HG03457 (cell line): Measurements from ENCODE around the gene KANSL3.

Experiments
- ATAC-seq: cut with Tn5 transposase; IDR thresholded peaks from one replicate; pipeline ENCODE4 v1.9.1; 2021; ENCODE audit warnings: moderate number of reproducible peaks; ENCODE audit not compliant: unreplicated experiment

The KANSL3 gene

DNA sequence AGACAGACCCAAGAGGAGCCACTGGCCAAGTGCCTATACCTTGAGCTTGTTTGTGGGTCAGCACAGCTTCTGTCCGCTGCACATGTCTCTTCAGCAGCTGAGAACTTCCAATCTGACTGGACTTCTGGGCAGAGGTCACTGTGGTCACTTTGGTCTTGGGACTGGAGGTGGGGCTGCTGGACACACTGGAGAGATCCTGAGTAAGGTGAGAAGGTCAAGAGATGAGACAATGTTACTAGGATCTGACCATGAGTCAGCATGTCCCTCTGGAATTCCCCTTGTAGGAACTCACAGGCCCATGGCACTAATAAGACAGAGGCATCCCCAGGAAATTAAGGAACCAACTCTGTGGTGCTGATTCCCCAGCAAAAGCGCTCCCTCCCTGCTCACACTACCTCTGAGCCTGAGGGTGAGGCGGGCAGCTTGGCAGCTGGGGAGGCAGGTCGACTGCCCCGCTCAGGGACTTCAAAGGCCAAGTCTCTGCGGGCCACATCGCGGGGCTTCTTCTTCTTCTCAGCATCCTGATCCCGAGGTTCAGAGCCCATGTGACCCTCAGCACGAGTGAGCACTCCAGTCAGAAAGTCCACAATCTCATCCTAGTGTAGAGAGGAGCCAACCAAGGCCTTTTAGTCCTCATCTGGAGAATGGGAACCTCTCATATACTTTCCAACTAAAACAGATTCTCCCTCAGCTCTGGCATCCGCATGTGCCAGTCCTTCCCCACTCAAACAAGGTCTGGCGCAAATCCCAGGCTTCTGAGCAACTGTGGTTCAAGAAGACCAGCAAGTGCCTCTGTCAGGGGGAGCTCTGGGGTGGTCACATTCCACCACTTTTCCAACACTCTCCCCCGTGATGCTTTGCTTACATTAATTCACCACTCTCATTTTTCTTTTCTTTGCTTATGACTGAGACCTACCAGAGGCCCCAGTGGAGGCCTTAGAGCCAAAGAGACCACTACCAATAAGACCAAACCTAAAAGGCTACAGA lies 29.4 kb downstream of the KANSL3 start:
- no peak for ATAC-seq

DNA sequence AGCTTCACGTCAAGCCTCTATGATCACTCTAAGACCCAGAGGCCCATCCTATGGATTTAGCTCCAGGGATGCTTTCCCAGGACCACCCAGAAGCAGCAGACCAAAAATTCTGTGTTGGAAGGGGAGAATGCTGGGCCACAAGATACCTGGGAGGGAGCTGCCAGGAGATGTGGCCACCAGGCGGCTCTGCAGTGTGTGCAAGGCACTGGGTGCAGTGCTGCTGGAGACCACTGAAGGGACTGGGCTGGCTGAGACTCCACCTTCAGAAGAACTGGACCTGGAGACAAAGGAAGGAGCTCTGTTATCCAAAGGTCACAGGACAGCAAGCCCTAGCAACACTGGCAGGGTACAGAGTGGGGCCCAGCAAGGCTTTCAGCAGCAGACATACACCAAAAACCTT lies 34.0 kb downstream of the KANSL3 start:
- ATAC-seq, result no peak

DNA sequence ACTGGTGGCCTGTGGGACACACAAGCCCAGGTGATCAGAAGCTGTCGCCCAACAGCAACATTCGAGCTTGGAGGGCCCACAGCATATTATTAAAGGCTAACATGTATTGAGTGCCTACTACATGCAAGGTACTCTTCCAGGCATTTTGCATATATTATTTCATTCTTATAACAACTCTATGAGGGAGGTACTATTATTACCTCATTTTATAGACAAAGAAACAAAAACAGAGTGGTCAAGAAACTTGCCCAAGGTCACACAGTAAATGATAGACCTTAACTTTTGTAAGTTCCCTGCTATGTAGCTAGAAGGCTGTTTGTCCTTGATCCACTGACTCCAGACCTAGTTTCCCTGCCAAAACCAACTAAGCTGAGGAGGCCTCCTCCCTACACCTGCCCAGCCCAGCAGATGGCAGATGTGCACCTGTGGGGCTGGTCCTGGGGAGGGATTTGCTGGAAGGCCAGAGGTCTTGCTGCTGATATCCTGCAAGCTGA lies 35.7 kb downstream of the KANSL3 start:
- ATAC-seq, result no peak

DNA sequence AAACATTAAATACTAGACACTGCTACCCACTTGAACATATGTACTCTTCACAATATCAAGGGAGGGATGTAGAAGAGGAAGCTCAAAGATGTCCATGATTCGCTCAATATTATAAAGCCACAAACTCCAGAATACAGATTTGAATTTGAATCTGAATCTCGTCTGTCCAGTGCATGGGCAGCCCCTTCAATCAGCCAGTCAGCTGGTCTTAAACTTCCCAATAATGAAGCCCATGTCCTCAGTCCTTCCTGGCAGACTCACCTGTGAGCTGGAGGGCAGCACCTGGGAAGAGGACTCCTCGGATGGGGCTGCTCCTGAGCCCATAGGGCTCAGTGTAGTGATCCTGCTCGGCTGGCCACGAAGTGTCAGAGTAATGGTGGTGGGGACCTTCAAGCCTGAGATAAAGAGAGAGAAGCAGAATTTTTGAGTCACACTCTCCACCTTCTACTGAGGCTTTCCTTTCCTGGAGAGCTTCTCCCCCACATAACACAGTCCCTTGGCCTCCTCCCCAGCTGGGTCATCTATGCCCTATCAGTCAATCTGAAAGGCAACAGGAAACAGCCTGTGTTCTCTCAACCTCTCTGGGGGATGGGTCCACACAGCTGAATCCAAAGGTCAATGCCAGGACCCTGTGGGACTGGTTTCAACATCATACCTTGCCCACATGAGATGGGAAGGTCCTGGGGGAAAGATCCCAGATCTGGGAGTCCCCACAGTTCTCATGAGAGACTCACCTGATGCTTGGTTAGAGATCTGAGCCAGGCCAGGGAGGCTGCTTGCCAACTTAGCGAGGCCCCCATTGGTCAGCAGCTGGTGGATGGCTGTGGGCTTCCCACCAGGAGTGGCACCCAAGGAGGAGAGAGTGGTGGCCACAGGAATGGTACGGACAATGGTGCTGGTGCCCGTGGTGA lies 36.5 kb downstream of the KANSL3 start:
- ATAC-seq, result no peak

DNA sequence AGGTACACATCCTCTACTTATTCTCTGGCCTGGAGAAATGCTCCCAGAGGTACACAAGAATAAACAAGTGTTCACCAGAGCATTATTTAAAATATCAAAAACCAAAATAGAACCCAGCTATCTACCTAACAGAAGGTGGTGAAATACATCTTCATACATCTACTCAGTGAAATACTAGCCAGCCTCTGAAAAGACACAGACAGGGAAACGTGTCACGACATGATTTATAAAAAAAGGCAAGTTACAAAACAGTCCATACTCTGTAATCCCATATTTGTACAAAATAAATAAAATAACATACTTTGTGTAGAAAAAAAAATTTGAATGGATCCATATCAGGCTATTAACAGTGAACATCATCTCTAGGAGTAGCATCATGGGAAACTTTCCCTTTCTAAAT lies 38.2 kb downstream of the KANSL3 start:
- no peak for ATAC-seq

DNA sequence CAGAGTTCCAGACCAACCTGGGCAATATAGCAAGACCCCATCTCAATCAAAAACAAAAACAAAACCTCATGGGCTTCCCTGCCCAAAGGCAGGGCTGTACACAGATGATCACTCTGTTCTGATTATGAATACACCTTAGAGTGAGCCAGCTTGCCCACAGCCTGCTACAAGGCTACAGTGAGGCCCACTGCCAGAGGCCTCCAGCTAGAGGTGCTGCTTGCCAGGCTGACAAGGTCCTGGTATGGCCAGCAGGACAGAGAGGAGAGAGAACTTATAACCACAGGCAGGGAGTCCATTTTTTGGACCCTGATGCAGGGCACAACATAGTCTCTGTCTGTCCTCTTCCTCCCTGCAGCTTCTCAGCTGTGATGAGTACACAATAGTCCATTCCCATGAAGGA lies 41.5 kb downstream of the KANSL3 start:
- ATAC-seq, result no peak

DNA sequence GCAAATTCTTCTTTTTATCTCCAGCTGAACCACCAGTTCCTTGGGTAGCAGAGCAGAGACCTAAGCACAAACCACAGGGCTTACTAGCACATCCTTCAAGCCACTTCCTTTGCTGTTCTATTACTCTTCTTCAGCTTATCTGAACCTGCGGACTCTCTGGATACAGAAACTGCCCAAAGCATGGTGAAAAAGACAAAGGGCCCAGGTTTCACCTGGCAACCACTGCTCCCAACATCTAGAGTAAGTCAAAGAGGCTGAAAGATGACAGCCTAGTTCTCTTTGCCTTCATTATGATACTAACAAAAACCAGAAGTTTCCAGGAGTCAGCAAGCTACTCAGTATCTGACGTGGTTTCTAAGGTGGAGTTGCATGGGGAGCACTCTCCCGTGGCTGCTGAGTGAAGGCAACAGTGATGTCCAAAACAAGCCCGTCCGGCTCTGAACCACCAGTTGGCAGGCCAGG lies 43.4 kb downstream of the KANSL3 start:
- ATAC-seq, result no peak

DNA sequence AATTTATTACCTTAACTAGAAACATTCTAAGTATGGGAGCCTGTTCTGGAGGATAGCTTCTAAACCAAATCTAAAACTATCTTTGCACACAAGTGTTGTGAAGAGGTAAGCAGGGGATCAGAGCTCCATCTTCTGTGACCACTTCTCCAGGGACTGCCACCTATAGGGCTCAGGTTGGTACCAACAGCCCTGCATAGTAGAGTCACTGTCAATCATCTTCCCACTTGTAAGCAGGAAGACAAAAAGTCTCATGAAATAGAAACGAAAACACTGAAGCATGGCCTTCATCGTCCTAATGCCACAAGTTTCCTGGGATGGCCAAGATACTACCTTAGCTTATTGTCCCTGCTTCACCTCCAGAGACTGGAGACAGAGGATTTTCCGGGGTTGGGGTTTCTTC lies 43.8 kb downstream of the KANSL3 start:
- ATAC-seq, result no peak

DNA sequence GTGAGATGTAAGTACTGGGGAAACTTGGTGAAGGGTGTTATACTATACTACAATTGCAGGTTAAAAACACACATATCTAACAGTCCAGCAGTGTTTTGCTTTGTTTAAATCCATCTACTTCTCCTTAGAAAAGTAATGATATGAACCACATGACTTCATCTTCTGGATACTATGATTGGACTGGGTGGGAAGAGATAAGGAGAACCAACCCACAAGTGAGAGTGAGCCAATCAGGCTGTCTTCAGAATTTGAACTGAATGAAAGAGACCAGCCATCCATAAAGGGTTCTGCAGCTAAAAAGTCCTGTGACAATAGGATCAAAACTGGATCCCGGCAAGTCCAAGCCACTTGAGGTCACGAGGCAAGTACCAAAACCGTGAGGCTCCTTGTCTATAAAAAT lies 46.6 kb downstream of the KANSL3 start:
- ATAC-seq, result no peak

DNA sequence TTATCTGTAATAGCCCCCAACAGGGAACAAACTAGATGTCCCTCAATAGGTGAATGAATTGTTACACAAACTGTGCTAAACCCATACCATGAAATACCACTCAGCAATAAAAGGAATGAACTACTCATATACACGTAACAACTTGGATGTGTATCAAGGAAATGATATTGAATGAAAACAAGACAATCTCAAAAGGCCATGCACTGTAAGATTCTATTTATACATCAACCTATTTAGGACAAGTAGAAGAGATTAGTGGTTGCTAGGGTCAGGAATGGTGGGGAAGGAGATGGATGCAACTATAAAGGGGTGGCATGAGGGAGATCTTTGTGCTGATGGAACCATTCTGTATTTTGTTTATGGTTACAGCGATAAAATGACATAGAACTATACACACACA lies 47.1 kb downstream of the KANSL3 start:
- ATAC-seq, result no peak

DNA sequence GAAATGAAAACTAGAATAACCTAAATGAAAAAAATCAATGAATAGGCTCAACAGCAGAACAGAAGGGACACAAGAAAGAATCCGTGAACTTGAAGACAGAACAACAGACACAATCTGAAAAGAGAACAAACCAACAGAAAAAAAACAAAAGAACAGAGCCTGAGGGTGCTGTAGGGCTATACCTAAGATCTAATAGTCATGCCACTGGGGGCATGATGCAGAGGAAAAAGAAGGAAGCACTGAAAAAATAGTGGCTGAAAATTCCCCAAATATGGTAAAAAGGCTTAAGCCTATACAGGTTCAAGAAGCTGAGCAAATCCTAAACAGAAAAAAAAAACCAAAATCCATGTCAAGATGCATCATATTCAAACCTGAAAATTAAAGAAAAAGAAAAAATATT lies 50.3 kb downstream of the KANSL3 start:
- no peak for ATAC-seq

DNA sequence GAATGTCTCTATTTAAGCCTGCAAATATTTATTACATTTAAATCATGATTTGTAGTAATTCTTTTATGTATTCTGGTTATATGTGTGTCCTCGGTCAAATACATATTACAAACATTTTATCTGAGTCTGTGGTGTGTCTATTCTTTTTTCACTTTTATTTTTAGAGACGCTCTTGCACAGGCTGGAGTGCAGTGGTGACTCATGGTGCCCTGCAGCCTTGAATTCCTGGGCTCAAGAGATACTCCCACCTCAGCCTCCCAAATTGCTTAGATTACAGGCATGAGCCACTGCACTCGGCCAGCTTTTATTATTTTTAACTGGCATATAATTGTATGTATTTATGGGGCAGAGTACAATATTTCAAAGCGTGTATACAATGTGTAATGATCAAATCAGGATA lies 54.1 kb downstream of the KANSL3 start:
- ATAC-seq, result no peak

DNA sequence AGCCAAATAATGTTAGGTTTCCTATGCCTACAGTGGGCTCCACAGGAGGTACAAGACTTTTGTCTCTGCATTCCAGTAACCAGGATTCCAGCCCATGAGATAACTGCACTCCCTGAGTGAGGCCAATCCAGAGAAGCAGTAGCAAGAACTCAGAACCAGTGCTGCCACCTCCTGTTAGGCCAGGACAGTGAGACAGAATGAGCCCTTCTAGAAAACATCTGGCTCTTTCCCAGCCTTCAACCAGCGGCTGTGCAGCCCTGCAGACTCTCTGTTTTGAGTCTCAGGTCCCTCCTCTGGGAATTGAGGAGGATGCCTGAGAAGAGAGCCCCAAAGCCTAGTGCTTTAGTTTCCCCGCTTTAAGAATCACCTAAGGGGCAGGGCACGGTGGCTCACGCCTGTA lies 57.3 kb downstream of the KANSL3 start:
- ATAC-seq, result no peak

DNA sequence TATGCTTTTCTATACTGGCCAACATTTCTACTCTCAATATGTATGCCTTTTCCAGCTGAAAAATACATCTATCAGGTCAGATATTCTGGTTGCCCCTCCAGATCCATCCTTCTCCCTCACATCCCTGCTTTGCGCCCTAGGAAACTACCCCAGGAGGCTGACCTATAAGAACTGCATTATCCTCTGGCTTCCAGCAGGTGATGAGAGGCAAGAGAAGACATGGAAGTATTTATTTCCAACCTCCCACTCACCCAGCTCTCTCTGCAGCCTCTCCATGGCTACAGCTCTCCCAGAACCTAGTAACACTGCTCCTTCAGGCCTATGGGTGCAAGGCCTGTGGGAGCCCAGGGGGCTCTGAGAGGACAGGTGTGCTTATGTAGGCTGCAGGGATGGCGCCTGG lies 58.7 kb downstream of the KANSL3 start:
- no peak for ATAC-seq

DNA sequence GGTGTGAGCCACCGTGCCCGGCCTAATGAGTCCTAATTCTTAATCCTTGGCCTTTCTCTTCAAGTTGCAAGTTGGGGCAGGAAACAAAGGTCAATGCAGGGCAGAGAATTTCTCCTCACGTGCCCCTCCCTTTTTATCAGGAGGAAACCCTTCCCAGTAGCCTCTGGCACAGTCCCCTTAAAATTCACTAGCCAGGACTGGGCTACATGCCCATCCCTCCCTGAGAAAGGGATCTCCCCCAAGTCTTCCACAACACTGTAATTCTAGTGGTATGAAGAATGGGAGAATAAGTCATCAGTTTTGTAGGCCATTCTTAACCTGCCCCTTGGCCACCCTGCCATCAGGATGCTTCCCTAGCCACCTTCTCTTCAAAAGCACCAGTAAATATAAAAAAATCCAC lies 59.4 kb downstream of the KANSL3 start:
- ATAC-seq, result no peak

DNA sequence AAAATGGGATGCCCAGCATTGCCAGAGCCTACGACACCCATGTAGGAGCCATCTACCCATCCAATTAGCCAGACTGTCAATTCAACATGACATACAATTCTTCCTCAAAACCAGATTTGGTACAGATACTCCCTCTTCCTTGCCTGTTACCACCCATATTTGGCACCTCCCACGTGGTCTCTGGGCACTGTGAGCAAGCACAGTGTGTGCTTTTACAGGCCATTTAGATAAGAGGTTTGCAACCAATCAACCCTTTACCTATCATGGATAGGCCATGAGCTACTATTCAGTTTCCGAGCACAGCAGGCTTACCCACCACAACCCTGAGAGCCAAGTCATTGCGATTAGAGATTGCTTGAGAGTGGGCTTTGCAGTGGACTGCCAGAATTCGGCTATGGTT lies 60.6 kb downstream of the KANSL3 start:
- no peak for ATAC-seq

DNA sequence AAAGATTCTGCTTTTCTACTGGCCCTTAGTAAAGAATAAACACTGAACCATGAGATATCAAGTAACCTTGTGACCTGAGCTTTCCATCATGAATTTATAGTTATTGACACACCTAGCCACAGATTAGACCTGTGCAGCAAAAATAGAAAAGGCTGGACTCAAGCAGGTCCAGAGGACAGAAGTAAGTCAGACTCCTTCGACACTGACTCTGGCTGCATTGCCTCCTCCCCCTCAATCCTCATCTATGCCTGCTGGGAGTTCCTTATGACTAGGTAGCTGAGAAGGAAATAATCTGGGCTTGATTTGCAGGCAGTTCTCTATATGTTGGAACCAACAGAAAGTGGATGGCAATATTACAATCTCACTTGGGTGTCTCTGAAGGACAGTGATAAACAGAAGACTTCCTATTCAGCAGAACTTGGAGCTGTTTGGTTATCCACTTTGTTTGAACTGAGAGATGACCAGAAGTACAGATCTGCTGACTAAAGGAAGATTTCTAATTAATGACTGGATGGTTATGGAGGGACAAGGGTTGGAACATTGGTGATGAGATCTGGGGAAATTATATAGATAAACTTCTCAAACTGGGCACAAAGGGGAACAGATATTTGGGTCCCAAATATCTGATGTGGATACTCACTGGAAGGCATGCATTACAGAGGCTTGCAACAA lies 62.2 kb downstream of the KANSL3 start:
- ATAC-seq, result no peak

DNA sequence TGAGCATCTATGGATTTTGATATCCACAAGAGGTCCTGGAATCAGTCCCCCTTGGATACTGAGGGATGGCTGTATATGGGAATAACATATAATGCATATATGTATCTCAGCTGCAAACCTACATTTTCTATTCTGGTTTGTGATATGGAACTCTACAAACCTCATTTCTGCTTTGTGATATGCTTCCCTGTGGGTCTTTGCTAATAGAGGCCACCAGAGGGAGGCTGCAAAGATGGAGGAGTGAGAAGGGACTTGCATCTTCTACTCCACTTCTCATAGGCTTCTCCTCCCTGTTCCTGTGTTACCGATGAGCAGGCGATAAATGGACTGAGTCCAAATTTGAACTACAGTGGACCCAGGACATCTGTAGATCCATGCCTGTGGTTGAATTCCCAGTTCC lies 63.7 kb downstream of the KANSL3 start:
- ATAC-seq, result no peak

DNA sequence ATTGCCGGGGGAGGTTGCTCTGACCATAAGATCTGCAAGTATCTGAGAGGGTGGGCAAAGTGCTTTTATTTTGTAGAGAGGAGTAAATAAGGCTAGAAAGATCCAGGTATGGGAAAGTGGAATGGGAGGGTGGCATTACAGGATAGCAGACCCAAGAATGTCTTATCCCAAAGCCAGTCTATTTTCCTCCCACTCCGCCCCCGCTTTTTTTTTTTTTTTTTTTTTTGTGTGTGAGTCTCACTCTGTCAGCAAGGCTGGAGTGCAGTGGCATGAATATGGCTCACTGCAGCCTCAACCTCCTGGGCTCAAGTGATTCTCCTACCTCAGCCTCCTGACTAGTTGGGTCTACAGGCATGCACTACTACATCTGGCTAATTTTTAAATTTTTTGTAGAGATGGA lies 70.0 kb downstream of the KANSL3 start:
- ATAC-seq, result no peak

DNA sequence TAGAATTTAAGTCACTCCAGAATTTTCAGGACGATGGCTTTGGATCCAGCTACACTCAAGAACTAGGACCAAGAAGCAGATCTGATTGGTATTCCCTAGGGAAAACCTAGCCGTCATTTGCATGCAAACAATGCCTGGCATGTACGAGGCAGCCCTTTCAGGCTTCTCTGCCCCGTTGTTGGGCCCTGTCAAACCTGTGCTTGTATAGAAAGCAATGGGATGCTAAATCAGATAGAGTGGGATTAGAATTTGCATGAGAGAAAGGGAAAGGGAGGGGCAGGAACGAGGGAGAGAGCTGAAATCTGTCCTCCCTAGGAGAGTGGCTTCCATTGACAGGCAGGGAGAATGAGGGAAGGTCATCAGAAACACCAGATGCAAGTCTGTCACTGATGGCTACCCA lies 73.0 kb downstream of the KANSL3 start:
- ATAC-seq, result no peak

DNA sequence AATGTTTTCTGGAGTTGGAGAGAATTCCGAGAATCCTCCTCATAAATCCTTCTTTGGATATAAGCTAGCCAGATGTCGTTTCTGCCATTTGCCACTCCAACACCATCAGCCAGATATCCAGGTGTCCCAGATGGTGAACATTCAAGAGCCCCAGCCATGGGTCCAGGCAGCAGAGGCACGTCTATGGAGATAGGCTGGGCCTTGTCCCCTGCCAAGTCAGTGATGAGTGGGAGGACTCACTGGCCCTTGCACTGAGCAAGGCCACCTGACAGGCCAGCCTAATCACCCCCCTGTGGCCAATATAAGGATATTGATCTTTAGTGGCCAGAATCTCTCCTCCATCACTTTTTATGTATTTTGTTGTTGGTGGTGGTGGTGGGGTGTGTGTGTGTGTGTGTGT lies 73.5 kb downstream of the KANSL3 start:
- no peak for ATAC-seq
